ENCODE data around the gene SLC29A3. TPM values are rescaled to one million over a fixed set of nuclear protein-coding genes. Genes with fewer than 3 reads are reported as not detected.
A peak's percentile ranks its signal among the peaks of the same experiment; 100 is the strongest.

Gene SLC29A3
- total RNA-seq, 1 experiment from 2014 or later = 9.2 TPM

DNA sequence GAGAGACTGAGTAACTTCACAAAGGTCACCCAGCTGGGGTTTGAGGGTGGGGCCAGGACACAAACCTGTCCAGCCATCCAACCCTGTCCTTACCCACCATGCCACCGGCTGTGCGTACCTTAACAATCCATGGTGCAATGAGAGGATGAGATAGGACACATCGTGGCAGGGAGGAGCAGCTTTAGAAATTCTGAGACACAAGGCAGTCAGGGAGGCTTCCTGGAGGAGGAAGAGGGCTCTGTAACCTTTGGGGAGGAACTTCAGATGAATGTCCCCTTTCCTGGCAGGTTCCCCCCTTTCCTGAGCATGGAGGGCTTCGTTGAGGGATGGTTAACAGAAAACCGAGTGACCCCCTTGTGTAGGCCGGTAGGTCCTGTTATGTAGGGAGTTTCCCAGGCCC is 35.6 kb upstream of the SLC29A3 start:
- no peak overlapping the region for H4K8ac ChIP-seq (replicated peaks; ENCODE audit: insufficient read length, low read depth, low read length)
- no peak overlapping the region for H2AFZ ChIP-seq (ENCODE audit: low read length)
- H3K4me2 ChIP-seq (ENCODE audit: insufficient read depth, insufficient read length, low read length) = no peak overlapping the region
- H3K14ac ChIP-seq (ENCODE audit: insufficient read depth, low read length) = no peak overlapping the region
- peak overlapping the region in 1 of 3 experiments; percentile 91; a peak in 1 of 7 replicates for H3K27ac Mint-ChIP-seq
- no peaks in the 10 kb centered on the region for H3K27me3 ChIP-seq (ENCODE audit: insufficient read depth, low read length)
- no peak overlapping the region for H3K27ac ChIP-seq (ENCODE audit: insufficient read length, low read depth, low read length)
- H3K23me2 ChIP-seq (ENCODE audit: insufficient read length, low read depth, low read length, poor library complexity, severe bottlenecking) = no peaks in the 10 kb centered on the region
- no peak overlapping the region for H3K18ac ChIP-seq (ENCODE audit: insufficient read length, low read depth, low read length)
- H3K79me1 ChIP-seq (ENCODE audit: insufficient read depth, low read depth, low read length, poor library complexity, severe bottlenecking) = no peaks in the 10 kb centered on the region
- H2BK120ac ChIP-seq (ENCODE audit: low read depth, low read length, poor library complexity, severe bottlenecking) = no peak overlapping the region
- no CpG with 5 or more reads among the region's 6 CpGs for WGBS (ENCODE audit: extremely low coverage, insufficient read length, low lambda C conversion rate)
- no peak overlapping the region for H2BK12ac ChIP-seq (ENCODE audit: insufficient read length, low read depth, low read length)
- H3K9me3 Mint-ChIP-seq = no peaks in the 10 kb centered on the region
- H2BK20ac ChIP-seq (ENCODE audit: low read depth, low read length, poor library complexity, severe bottlenecking) = no peak overlapping the region
- H3K79me2 ChIP-seq (ENCODE audit: insufficient read depth, low read length) = no peaks in the 10 kb centered on the region
- H3K27me3 Mint-ChIP-seq (ENCODE audit: low read depth) = no peaks in the 10 kb centered on the region; the same call in 1 of the 2 replicates
- H3K9ac ChIP-seq (ENCODE audit: extremely low read depth, insufficient read length, low read length) = no peak overlapping the region
- H3K56ac ChIP-seq (ENCODE audit: insufficient read length, low read depth, low read length) = no peak overlapping the region
- H3K4ac ChIP-seq (ENCODE audit: low read depth, low read length) = no peak overlapping the region
- H3K4me1 Mint-ChIP-seq = peaks cover 30 to 32% of the 10 kb centered on the region in 2 experiments
- no peak overlapping the region for H2BK5ac ChIP-seq (ENCODE audit: insufficient read length, low read length)
- H4K5ac ChIP-seq (ENCODE audit: insufficient read length, low read depth, low read length) = no peak overlapping the region
- no peak overlapping the region for H3K4me3 Mint-ChIP-seq
- H3K9me3 ChIP-seq (ENCODE audit: control insufficient read depth, low read depth, low read length) = no peaks in the 10 kb centered on the region
- H3K4me1 ChIP-seq (ENCODE audit: insufficient read depth, low read length) = no peaks in the 10 kb centered on the region; the same call in 1 of the 2 replicates
- H4K20me1 ChIP-seq (ENCODE audit: control insufficient read depth, insufficient read depth, insufficient read length) = no peaks in the 10 kb centered on the region
- no peak overlapping the region for H3K23ac ChIP-seq (ENCODE audit: insufficient read length, low read depth, low read length)
- H2AK5ac ChIP-seq (ENCODE audit: insufficient read length, low read length) = no peak overlapping the region
- no peak overlapping the region for H2BK15ac ChIP-seq (ENCODE audit: low read depth, low read length)
- TF ChIP-seq, protein P1, sequence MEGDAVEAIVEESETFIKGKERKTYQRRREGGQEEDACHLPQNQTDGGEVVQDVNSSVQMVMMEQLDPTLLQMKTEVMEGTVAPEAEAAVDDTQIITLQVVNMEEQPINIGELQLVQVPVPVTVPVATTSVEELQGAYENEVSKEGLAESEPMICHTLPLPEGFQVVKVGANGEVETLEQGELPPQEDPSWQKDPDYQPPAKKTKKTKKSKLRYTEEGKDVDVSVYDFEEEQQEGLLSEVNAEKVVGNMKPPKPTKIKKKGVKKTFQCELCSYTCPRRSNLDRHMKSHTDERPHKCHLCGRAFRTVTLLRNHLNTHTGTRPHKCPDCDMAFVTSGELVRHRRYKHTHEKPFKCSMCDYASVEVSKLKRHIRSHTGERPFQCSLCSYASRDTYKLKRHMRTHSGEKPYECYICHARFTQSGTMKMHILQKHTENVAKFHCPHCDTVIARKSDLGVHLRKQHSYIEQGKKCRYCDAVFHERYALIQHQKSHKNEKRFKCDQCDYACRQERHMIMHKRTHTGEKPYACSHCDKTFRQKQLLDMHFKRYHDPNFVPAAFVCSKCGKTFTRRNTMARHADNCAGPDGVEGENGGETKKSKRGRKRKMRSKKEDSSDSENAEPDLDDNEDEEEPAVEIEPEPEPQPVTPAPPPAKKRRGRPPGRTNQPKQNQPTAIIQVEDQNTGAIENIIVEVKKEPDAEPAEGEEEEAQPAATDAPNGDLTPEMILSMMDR (conservative IDR thresholded peaks at IDR 0.05) = no peak
- no peak for DNase-seq
- H3K36me3 Mint-ChIP-seq (ENCODE audit: insufficient read depth in 1 of 3, low read depth in 3 of 3) = peaks cover 16 to 47% (median 33%) of the 10 kb centered on the region in 3 experiments
- H3T11ph ChIP-seq (ENCODE audit: low read length) = no peak overlapping the region
- no peak overlapping the region for H4K91ac ChIP-seq (ENCODE audit: insufficient read length, low read depth, low read length)

Measured in H9 (cell line).